Transverse colon (tissue), 4 donors: Measurements from ENCODE around the gene CCT8. TPM values are rescaled to one million over a fixed set of nuclear protein-coding genes. Genes with fewer than 3 reads are reported as not detected.

ENCODE experiments used
- DNase-seq: peaks from one replicate; pipeline ENCODE4 v3.0.0-alpha.2; 2019
- H3K27ac ChIP-seq, 4 donors: fragments of 200-600 bp; sonication (generic); 2 replicates each; pipeline ENCODE4 v1.5.1; 2016 to 2018; ENCODE audit warnings: inconsistent platforms in 4 of 4
- H3K27me3 ChIP-seq: fragments of 200-600 bp; sonication (generic); 2 replicates; pipeline ENCODE4 v1.5.1; 2017; ENCODE audit warnings: inconsistent platforms
- H3K36me3 ChIP-seq, 4 donors: fragments of 200-600 bp; sonication (generic); 2 replicates each; pipeline ENCODE4 v1.5.1; 2017 to 2019; ENCODE audit warnings: inconsistent platforms in 4 of 4
- H3K4me1 ChIP-seq, 4 donors: fragments of 200-600 bp; sonication (generic); 2 replicates each; pipeline ENCODE4 v1.5.1; 2017 to 2020; ENCODE audit warnings: inconsistent platforms in 4 of 4
- H3K4me3 ChIP-seq, 4 donors: fragments of 200-600 bp; sonication (generic); 1 replicate in 1 of 4; 2 replicates in 3 of 4; pipeline versions ENCODE4 v1.5.1 to v1.6.1; 2017 to 2019; ENCODE audit warnings: inconsistent platforms in 4 of 4
- H3K9me3 ChIP-seq, 2 donors: fragments of 200-600 bp; sonication (generic); 2 replicates each; pipeline ENCODE4 v1.5.1; 2017 to 2019; ENCODE audit warnings: inconsistent platforms in 2 of 2
- CTCF ChIP-seq, 5 experiments: fragments of 200-600 bp in 3 of 5; fragments of 450-650 bp in 2 of 5; sonication (generic) in 3 of 5; IDR thresholded peaks; 1 replicate in 2 of 5; 2 replicates in 3 of 5; pipeline ENCODE4 v1.5.1; 2016 to 2017; ENCODE audit warnings: antibody characterized with exemption in 5 of 5, inconsistent platforms in 3 of 5, mild to moderate bottlenecking in 2 of 5, moderate library complexity in 1 of 5
- EP300 ChIP-seq: sonication (generic); formaldehyde crosslinking; IDR thresholded peaks from one replicate; pipeline ENCODE4 v1.6.1; 2017; ENCODE audit warnings: antibody characterized with exemption, low read depth
- POLR2A ChIP-seq: fragments of 450-650 bp; IDR thresholded peaks from one replicate; pipeline ENCODE4 v1.6.1; 2016; ENCODE audit warnings: antibody characterized with exemption, mild to moderate bottlenecking, moderate library complexity
- POLR2AphosphoS5 ChIP-seq, 3 donors: sonication (generic); formaldehyde crosslinking; IDR thresholded peaks; one replicate each; pipeline ENCODE4 v1.6.1; 2016; ENCODE audit warnings: antibody characterized with exemption in 3 of 3
- WGBS, 2 donors: methylation state at CpG; one replicate each; pipeline ENCODE4 v1.1.5; 2018; ENCODE audit warnings: low coverage in 1 of 2; 5-methylcytosine and 5-hydroxymethylcytosine counted together
- in situ Hi-C, 4 donors: fragments of 200-750 bp; cut with MboI; loops; one replicate each; pipeline versions ENCODE4 v1.15.0 to v1.15.1; 2017; ENCODE audit warnings: low sequenced_read_pairs in 3 of 4, low pct_ligation_motif_present in 1 of 4, low pct_unique_long_range_greater_than_20kb in 1 of 4
- intact Hi-C: fragments of 100-400 bp; cut with DNase I; formaldehyde crosslinking; loops from one replicate; pipeline ENCODE4 v1.15.1; 2023; ENCODE audit warnings: low total_unique reads
- total RNA-seq, 4 donors: library from RNA; depleted of rRNA; stranded (reverse); fragments of >200 nt; gene quantifications; one replicate each; pipeline ENCODE4 v1.1.0, GENCODE V29; 2016

CCT8 gene
- total RNA-seq, 4 donors from 2014 or later = 44.1 to 106 (median 63.4) TPM

- no peak overlapping the region for H3K27ac ChIP-seq
- H3K9me3 ChIP-seq = no peaks in the 10 kb centered on the region
- no peak overlapping the region for H3K4me3 ChIP-seq
- no peak for DNase-seq
- peaks cover 0 to 14% (median 0%) of the 10 kb centered on the region in 4 donors for H3K4me1 ChIP-seq
- no peaks in the 10 kb centered on the region for H3K36me3 ChIP-seq
- intact Hi-C loops (no loop called here), in situ Hi-C loops (loop anchor here in 2 of 4 donors (5.0 to 10.0 kb wide), 2 partner anchors 274 to 277 kb away; no protein-coding TSS in a partner anchor)
- 74 to 81% methylated on average over 2 of the region's 2 CpGs for WGBS, 2 donors
- TF ChIP-seq POLR2A (no peak), EP300 (no peak), CTCF (IDR thresholded peaks at IDR 0.05) (no peak), POLR2AphosphoS5 (IDR thresholded peaks at IDR 0.05) (no peak)
- H3K27me3 ChIP-seq = no peaks in the 10 kb centered on the region
Measured at GRCh38 chr21:29098156-29098555, 24.7 kb upstream of the CCT8 start.

- Histone ChIP-seq H3K4me1 (peaks cover 0 to 14% (median 0%) of the 10 kb centered on the region in 4 donors), H3K9me3 (no peaks in the 10 kb centered on the region), H3K4me3 (no peak overlapping the region), H3K27ac (no peak overlapping the region), H3K27me3 (no peaks in the 10 kb centered on the region), H3K36me3 (no peaks in the 10 kb centered on the region)
- intact Hi-C loops = no loop called here
- TF ChIP-seq CTCF (IDR thresholded peaks at IDR 0.05) (no peak), POLR2AphosphoS5 (IDR thresholded peaks at IDR 0.05) (no peak), EP300 (no peak), POLR2A (no peak)
- DNase-seq = no peak
- 83 to 94% methylated on average over 6 to 8 of the region's 8 CpGs for WGBS, 2 donors
- in situ Hi-C loops = loop anchor here in 2 of 4 donors (5.0 to 10.0 kb wide), 2 partner anchors 276 to 278 kb away; no protein-coding TSS in a partner anchor
Measured at GRCh38 chr21:29096218-29097015, 23.0 kb upstream of the CCT8 start.

- Histone ChIP-seq H3K36me3 (no peaks in the 10 kb centered on the region), H3K27ac (no peak overlapping the region), H3K4me3 (no peak overlapping the region), H3K9me3 (no peaks in the 10 kb centered on the region), H3K27me3 (no peaks in the 10 kb centered on the region), H3K4me1 (peaks cover 0 to 7% (median 1%) of the 10 kb centered on the region in 4 donors)
- intact Hi-C loops = loop anchor here (5.0 kb wide), 1 partner anchor 280 kb away; no protein-coding TSS in a partner anchor
- in situ Hi-C loops = loop anchor here in 1 of 4 donors (10.0 kb wide), 1 partner anchor 282 kb away; no protein-coding TSS in a partner anchor
- WGBS, 2 donors = 55 to 67% methylated on average over 3 to 9 of the region's 9 CpGs
- no peak for DNase-seq
- no peak for TF ChIP-seq POLR2A
- TF ChIP-seq CTCF (IDR thresholded peaks at IDR 0.05) = no peak
- TF ChIP-seq EP300 = no peak
- TF ChIP-seq POLR2AphosphoS5 (IDR thresholded peaks at IDR 0.05) = no peak
Measured at GRCh38 chr21:29092102-29092959, 18.9 kb upstream of the CCT8 start.

- in situ Hi-C loops (loop anchor here in 1 of 4 donors (10.0 kb wide), 1 partner anchor 284 kb away; no protein-coding TSS in a partner anchor), intact Hi-C loops (loop anchor here (5.0 kb wide), 1 partner anchor 281 kb away; no protein-coding TSS in a partner anchor)
- H3K36me3 ChIP-seq = no peaks in the 10 kb centered on the region
- DNase-seq = no peak
- WGBS, 2 donors = 43 to 49% methylated on average over 1 of the region's 1 CpG
- peaks cover 0 to 7% (median 1%) of the 10 kb centered on the region in 4 donors for H3K4me1 ChIP-seq
- no peaks in the 10 kb centered on the region for H3K9me3 ChIP-seq
- TF ChIP-seq POLR2A = no peak
- no peak for TF ChIP-seq EP300
- TF ChIP-seq CTCF (IDR thresholded peaks at IDR 0.05) = no peak
- no peak for TF ChIP-seq POLR2AphosphoS5 (IDR thresholded peaks at IDR 0.05)
- no peak overlapping the region for H3K4me3 ChIP-seq
- no peak overlapping the region for H3K27ac ChIP-seq
- no peaks in the 10 kb centered on the region for H3K27me3 ChIP-seq
Measured at GRCh38 chr21:29091033-29091432, 17.6 kb upstream of the CCT8 start.
